ENCODE results near the gene RERE.
"Not testable (repeated sequence)": the region's sequence is repeated elsewhere in the genome, so short reads cannot be mapped to it uniquely, and the experiment has no call there.

RERE gene

GRCh38 chr1:8598783-8599182, 218.7 kb downstream of the RERE start:
- no peak for DNase-seq

GRCh38 chr1:8598060-8598724, 219.2 kb downstream of the RERE start:
- peak; percentile 91 for DNase-seq

- DNase-seq = no peak
Observed at GRCh38 chr1:8597455-8597854, 220.0 kb downstream of the RERE start.

- DNase-seq = no peak
Observed at GRCh38 chr1:8595941-8596340, 221.5 kb downstream of the RERE start.

- DNase-seq = no peak
Observed at GRCh38 chr1:8595332-8595731, 222.1 kb downstream of the RERE start.

- DNase-seq = not testable (repeated sequence)
Observed at GRCh38 chr1:8593292-8593691, 224.1 kb downstream of the RERE start.

GRCh38 chr1:8591569-8591968, 225.9 kb downstream of the RERE start:
- DNase-seq = no peak

GRCh38 chr1:8590721-8591351, 226.6 kb downstream of the RERE start:
- DNase-seq = no peak

GRCh38 chr1:8589571-8589970, 227.9 kb downstream of the RERE start:
- no peak for DNase-seq

- no peak for DNase-seq
Observed at GRCh38 chr1:8587784-8588183, 229.7 kb downstream of the RERE start.

GRCh38 chr1:8586438-8586837, 231.0 kb downstream of the RERE start:
- DNase-seq = no peak

GRCh38 chr1:8584316-8584715, 233.1 kb downstream of the RERE start:
- no peak for DNase-seq

- DNase-seq = no peak
Observed at GRCh38 chr1:8583031-8583430, 234.4 kb downstream of the RERE start.

GRCh38 chr1:8580566-8580965, 236.9 kb downstream of the RERE start:
- no peak for DNase-seq

- DNase-seq = no peak
Observed at GRCh38 chr1:8578936-8579335, 238.5 kb downstream of the RERE start.

- DNase-seq = no peak
Observed at GRCh38 chr1:8578132-8578877, 239.1 kb downstream of the RERE start.

GRCh38 chr1:8574985-8575384, 242.5 kb downstream of the RERE start:
- DNase-seq = no peak

GRCh38 chr1:8572106-8572505, 245.3 kb downstream of the RERE start:
- DNase-seq = no peak

GRCh38 chr1:8571200-8571984, 246.0 kb downstream of the RERE start:
- DNase-seq = peak; percentile 37

- DNase-seq = no peak
Observed at GRCh38 chr1:8570465-8570864, 247.0 kb downstream of the RERE start.

GRCh38 chr1:8569242-8569641, 248.2 kb downstream of the RERE start:
- DNase-seq = no peak

GRCh38 chr1:8568837-8569236, 248.6 kb downstream of the RERE start:
- DNase-seq = no peak

GRCh38 chr1:8567146-8567545, 250.3 kb downstream of the RERE start:
- DNase-seq = no peak

Measured in NCI-H510A (cell line).